GM18909 (cell line): ENCODE data around the gene WDFY4.

Experiments
- ATAC-seq: cut with Tn5 transposase; IDR thresholded peaks from one replicate; pipeline ENCODE4 v1.9.1; 2021; ENCODE audit warnings: mild to moderate bottlenecking; ENCODE audit not compliant: unreplicated experiment, poor library complexity

WDFY4 gene

DNA sequence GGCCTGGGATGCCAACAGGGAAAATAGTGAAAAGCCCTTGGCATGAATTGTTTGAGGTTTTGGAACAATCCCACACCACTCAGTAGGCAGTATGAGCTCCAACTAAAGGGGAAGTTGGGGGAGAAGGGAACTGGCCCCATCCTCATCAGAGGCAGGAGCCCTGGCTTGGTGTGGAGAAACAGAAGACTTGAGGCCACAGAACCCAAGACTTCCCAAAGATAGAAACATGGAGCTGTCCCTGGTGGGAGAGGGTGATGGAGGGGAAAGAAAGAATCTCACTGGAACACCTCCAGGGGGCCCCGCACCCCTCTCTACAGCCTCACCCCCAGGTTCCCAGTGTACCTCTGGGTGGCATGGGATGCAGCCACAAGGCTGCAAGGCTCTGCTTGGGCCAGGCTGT is 345.0 kb downstream of the WDFY4 start:
- ATAC-seq = no peak
